Liver (tissue), 9 donors: Measurements from ENCODE around the gene STRIP2. TPM values are rescaled to one million over a fixed set of nuclear protein-coding genes. Genes with fewer than 3 reads are reported as not detected.

Experiments
- DNase-seq: peaks from one replicate; pipeline ENCODE4 v3.0.0-alpha.2; 2017; ENCODE audit warnings: low spot score
- H3K27ac ChIP-seq, 2 donors: one replicate each; pipeline ENCODE4 v1.7.0; 2013; ENCODE audit warnings: inconsistent platforms in 2 of 2, low read length in 2 of 2, control low read depth in 1 of 2, low read depth in 1 of 2, mild to moderate bottlenecking in 1 of 2
- H3K27me3 ChIP-seq, 4 donors: one replicate each; pipeline versions ENCODE4 v1.6.1 to v1.7.0; 2013; ENCODE audit warnings: low read length in 3 of 4, inconsistent platforms in 1 of 4, mild to moderate bottlenecking in 1 of 4, moderate library complexity in 1 of 4; ENCODE audit not compliant: control insufficient read depth in 4 of 4, insufficient read depth in 4 of 4
- H3K36me3 ChIP-seq, 4 donors: one replicate each; pipeline versions ENCODE4 v1.6.1 to v1.7.0; 2013; ENCODE audit warnings: low read length in 3 of 4, mild to moderate bottlenecking in 3 of 4, low read depth in 1 of 4, moderate library complexity in 1 of 4; ENCODE audit not compliant: control insufficient read depth in 4 of 4, insufficient read depth in 3 of 4
- H3K4me1 ChIP-seq, 4 donors: one replicate each; pipeline versions ENCODE4 v1.6.1 to v1.7.0; 2013; ENCODE audit warnings: low read length in 3 of 4, mild to moderate bottlenecking in 3 of 4, moderate library complexity in 1 of 4; ENCODE audit not compliant: control insufficient read depth in 4 of 4, insufficient read depth in 4 of 4
- H3K4me3 ChIP-seq, 3 donors: one replicate each; pipeline versions ENCODE4 v1.6.1 to v1.7.0; 2013; ENCODE audit warnings: low read length in 3 of 3, control low read depth in 1 of 3, low read depth in 1 of 3, mild to moderate bottlenecking in 1 of 3
- H3K9ac ChIP-seq, 2 donors: one replicate each; pipeline ENCODE4 v1.7.0; 2013; ENCODE audit warnings: low read length in 2 of 2, mild to moderate bottlenecking in 2 of 2, moderate library complexity in 2 of 2, control low read depth in 1 of 2, low read depth in 1 of 2
- H3K9me3 ChIP-seq, 4 donors: one replicate each; pipeline versions ENCODE4 v1.6.1 to v1.7.0; 2013; ENCODE audit warnings: low read length in 3 of 4; ENCODE audit not compliant: control insufficient read depth in 4 of 4
- ATF3 ChIP-seq: IDR thresholded peaks from 2 replicates; pipeline ENCODE4 v1.6.1; 2016; ENCODE audit warnings: antibody characterized with exemption
- FOXA1 ChIP-seq: IDR thresholded peaks from 2 replicates; pipeline ENCODE4 v1.6.1; 2016; ENCODE audit warnings: antibody characterized with exemption
- FOXA2 ChIP-seq: IDR thresholded peaks from 2 replicates; pipeline ENCODE4 v1.6.1; 2016; ENCODE audit warnings: antibody characterized with exemption
- HNF4G ChIP-seq: IDR thresholded peaks from 2 replicates; pipeline ENCODE4 v1.6.1; 2016; ENCODE audit warnings: antibody characterized with exemption
- JUND ChIP-seq, 2 donors: IDR thresholded peaks; 2 replicates each; pipeline ENCODE4 v1.6.1; 2016; ENCODE audit warnings: antibody characterized with exemption in 2 of 2
- NR2F2 ChIP-seq: IDR thresholded peaks from 2 replicates; pipeline ENCODE4 v1.6.1; 2016; ENCODE audit warnings: antibody characterized with exemption
- RAD21 ChIP-seq, 2 donors: IDR thresholded peaks; 2 replicates each; pipeline ENCODE4 v1.6.1; 2016; ENCODE audit warnings: antibody characterized with exemption in 2 of 2, mild to moderate bottlenecking in 2 of 2
- REST ChIP-seq: IDR thresholded peaks from 2 replicates; pipeline ENCODE4 v1.6.1; 2016; ENCODE audit warnings: antibody characterized with exemption, mild to moderate bottlenecking
- RXRA ChIP-seq, 2 donors: IDR thresholded peaks; 2 replicates each; pipeline ENCODE4 v1.6.1; 2017 to 2018; ENCODE audit warnings: antibody characterized with exemption in 2 of 2, mild to moderate bottlenecking in 1 of 2
- SP1 ChIP-seq: IDR thresholded peaks from 2 replicates; pipeline ENCODE4 v1.6.1; 2018; ENCODE audit warnings: antibody characterized with exemption, mild to moderate bottlenecking
- WGBS: extraction: QIAGEN DNeasy Blood & Tissue Kit; methylation state at CpG from one replicate; pipeline ENCODE4 v1.1.7; 2013; 5-methylcytosine and 5-hydroxymethylcytosine counted together
- polyA plus RNA-seq, 2 donors: library from polyadenylated mRNA; stranded (reverse) in 1 of 2; unstranded in 1 of 2; fragments of 200-250 nt in 1 of 2; fragments of >200 nt in 1 of 2; fragmentation: Nextera tagmentation in 1 of 2; extraction: Ambion mirVana in 1 of 2; gene quantifications; one replicate each; pipeline versions ENCODE4 v1.2.1 to v1.2.3, GENCODE V29; 2013 to 2015
- total RNA-seq, 2 donors: library from RNA; depleted of rRNA; stranded (reverse); fragments of >200 nt; gene quantifications; one replicate each; pipeline ENCODE4 v1.2.3, GENCODE V29; 2014
- TF ChIP-seq, protein P1 (sequence below): fragments of 150-350 bp; IDR thresholded peaks from 2 replicates; pipeline ENCODE4 v1.5.1; 2017; ENCODE audit warnings: improper control_type of control experiment, low read depth, low read length; ENCODE audit not compliant: missing input control
- TF ChIP-seq, protein P2 (sequence below): IDR thresholded peaks from 2 replicates; pipeline ENCODE4 v1.6.1; 2016; ENCODE audit warnings: antibody characterized with exemption
- TF ChIP-seq, protein P3 (sequence below): IDR thresholded peaks from 2 replicates; pipeline ENCODE4 v1.6.1; 2016; ENCODE audit warnings: antibody characterized with exemption
- donor health status: healthy.
- donor health status: healthy.
- donor health status: healthy.
- donor health status: healthy.
- donor health status: healthy.

The STRIP2 gene
- total and polyA plus RNA-seq, 4 donors: 0.18 to 4.8 (median 0.35) TPM

GRCh38 chr7:129423700-129424410 lies 10.4 kb upstream of the STRIP2 start:
- no peak for DNase-seq
- no peak for TF ChIP-seq HNF4G
- TF ChIP-seq, protein P1, sequence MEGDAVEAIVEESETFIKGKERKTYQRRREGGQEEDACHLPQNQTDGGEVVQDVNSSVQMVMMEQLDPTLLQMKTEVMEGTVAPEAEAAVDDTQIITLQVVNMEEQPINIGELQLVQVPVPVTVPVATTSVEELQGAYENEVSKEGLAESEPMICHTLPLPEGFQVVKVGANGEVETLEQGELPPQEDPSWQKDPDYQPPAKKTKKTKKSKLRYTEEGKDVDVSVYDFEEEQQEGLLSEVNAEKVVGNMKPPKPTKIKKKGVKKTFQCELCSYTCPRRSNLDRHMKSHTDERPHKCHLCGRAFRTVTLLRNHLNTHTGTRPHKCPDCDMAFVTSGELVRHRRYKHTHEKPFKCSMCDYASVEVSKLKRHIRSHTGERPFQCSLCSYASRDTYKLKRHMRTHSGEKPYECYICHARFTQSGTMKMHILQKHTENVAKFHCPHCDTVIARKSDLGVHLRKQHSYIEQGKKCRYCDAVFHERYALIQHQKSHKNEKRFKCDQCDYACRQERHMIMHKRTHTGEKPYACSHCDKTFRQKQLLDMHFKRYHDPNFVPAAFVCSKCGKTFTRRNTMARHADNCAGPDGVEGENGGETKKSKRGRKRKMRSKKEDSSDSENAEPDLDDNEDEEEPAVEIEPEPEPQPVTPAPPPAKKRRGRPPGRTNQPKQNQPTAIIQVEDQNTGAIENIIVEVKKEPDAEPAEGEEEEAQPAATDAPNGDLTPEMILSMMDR: no peak
- no peak for TF ChIP-seq FOXA2
- no peak for TF ChIP-seq REST
- no peak for TF ChIP-seq NR2F2
- no peak for TF ChIP-seq FOXA1
- no peak for TF ChIP-seq ATF3
- TF ChIP-seq SP1: no peak
- no peak for TF ChIP-seq RXRA (IDR thresholded peaks at IDR 0.05)
- TF ChIP-seq, protein P2, sequence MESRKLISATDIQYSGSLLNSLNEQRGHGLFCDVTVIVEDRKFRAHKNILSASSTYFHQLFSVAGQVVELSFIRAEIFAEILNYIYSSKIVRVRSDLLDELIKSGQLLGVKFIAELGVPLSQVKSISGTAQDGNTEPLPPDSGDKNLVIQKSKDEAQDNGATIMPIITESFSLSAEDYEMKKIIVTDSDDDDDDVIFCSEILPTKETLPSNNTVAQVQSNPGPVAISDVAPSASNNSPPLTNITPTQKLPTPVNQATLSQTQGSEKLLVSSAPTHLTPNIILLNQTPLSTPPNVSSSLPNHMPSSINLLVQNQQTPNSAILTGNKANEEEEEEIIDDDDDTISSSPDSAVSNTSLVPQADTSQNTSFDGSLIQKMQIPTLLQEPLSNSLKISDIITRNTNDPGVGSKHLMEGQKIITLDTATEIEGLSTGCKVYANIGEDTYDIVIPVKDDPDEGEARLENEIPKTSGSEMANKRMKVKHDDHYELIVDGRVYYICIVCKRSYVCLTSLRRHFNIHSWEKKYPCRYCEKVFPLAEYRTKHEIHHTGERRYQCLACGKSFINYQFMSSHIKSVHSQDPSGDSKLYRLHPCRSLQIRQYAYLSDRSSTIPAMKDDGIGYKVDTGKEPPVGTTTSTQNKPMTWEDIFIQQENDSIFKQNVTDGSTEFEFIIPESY: no peak
- Histone ChIP-seq H3K27ac (no peak overlapping the region), H3K9me3 (no peaks in the 10 kb centered on the region), H3K36me3 (peaks cover 4 to 20% (median 12%) of the 10 kb centered on the region in 4 donors), H3K4me3 (no peak overlapping the region), H3K27me3 (no peaks in the 10 kb centered on the region), H3K4me1 (no peaks in the 10 kb centered on the region), H3K9ac (no peak overlapping the region)
- WGBS: 93% methylated on average over 2 of the region's 2 CpGs

DNA sequence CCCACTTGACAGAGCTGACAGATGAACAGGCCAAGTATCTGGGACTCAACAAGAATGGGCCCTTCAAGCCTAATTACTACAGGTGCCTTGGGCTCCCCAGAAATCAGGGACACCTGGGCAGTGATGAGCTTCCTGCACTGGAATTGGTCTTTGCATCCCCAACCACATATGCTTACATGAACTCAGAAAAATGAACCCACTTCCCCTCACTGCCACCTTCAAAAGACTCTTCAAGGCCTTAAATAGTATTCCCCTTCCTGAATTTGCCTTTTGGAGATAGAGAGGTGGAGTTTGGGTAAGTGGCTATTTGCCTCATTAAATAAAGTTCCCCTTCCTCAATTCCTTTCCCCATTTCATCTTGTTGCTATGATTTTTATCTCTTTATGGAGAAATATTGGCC lies 7.8 kb upstream of the STRIP2 start:
- H3K4me3 ChIP-seq: no peak overlapping the region
- H3K27me3 ChIP-seq: no peaks in the 10 kb centered on the region
- no peak overlapping the region for H3K27ac ChIP-seq
- H3K4me1 ChIP-seq: no peaks in the 10 kb centered on the region
- TF ChIP-seq SP1 (no peak), JUND (IDR thresholded peaks at IDR 0.05) (no peak), RAD21 (IDR thresholded peaks at IDR 0.05) (no peak), FOXA2 (no peak), RXRA (IDR thresholded peaks at IDR 0.05) (no peak)
- TF ChIP-seq, protein P3, sequence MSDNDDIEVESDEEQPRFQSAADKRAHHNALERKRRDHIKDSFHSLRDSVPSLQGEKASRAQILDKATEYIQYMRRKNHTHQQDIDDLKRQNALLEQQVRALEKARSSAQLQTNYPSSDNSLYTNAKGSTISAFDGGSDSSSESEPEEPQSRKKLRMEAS: no peak
- no peaks in the 10 kb centered on the region for H3K9me3 ChIP-seq
- H3K36me3 ChIP-seq: peaks cover 4 to 17% (median 10%) of the 10 kb centered on the region in 4 donors
- H3K9ac ChIP-seq: no peak overlapping the region
- no peak for DNase-seq
